ENCODE measurements around the gene OSBPL3.

The OSBPL3 gene

GRCh38 chr7:24784277-24784676 is 195.7 kb downstream of the OSBPL3 start:
- DNase-seq: no peak

GRCh38 chr7:24783698-24784097 is 196.3 kb downstream of the OSBPL3 start:
- DNase-seq: no peak

- DNase-seq: no peak
Observed at GRCh38 chr7:24781106-24781505, 198.9 kb downstream of the OSBPL3 start.

- DNase-seq: no peak
Observed at GRCh38 chr7:24779283-24779655, 200.7 kb downstream of the OSBPL3 start.

- no peak for DNase-seq
Observed at GRCh38 chr7:24778543-24779282, 201.3 kb downstream of the OSBPL3 start.

GRCh38 chr7:24777806-24778205 is 202.2 kb downstream of the OSBPL3 start:
- DNase-seq: no peak

GRCh38 chr7:24773646-24774045 is 206.3 kb downstream of the OSBPL3 start:
- DNase-seq: no peak

GRCh38 chr7:24769851-24770250 is 210.1 kb downstream of the OSBPL3 start:
- no peak for DNase-seq

GRCh38 chr7:24769014-24769830 is 210.8 kb downstream of the OSBPL3 start:
- no peak for DNase-seq

GRCh38 chr7:24767878-24768569 is 212.0 kb downstream of the OSBPL3 start:
- DNase-seq: no peak

GRCh38 chr7:24764972-24765744 is 214.8 kb downstream of the OSBPL3 start:
- no peak for DNase-seq

GRCh38 chr7:24764011-24764410 is 216.0 kb downstream of the OSBPL3 start:
- no peak for DNase-seq

- DNase-seq: no peak
Observed at GRCh38 chr7:24763303-24763901, 216.6 kb downstream of the OSBPL3 start.

GRCh38 chr7:24762771-24763170 is 217.2 kb downstream of the OSBPL3 start:
- no peak for DNase-seq

- no peak for DNase-seq
Observed at GRCh38 chr7:24760968-24761367, 219.0 kb downstream of the OSBPL3 start.

GRCh38 chr7:24757353-24758275 is 222.4 kb downstream of the OSBPL3 start, which contains the start of gene GSDME:
Gene GSDME (minus strand): TSS chr7:24757464. CDS start chr7:24749774, 7,690 bp downstream.
- peak; percentile 15 to 32 for DNase-seq

GRCh38 chr7:24756545-24757352 is 223.2 kb downstream of the OSBPL3 start:
- DNase-seq: peak; percentile 8 to 32

GRCh38 chr7:24755541-24756407 is 224.2 kb downstream of the OSBPL3 start:
- DNase-seq: no peak

GRCh38 chr7:24754906-24755506 is 225.0 kb downstream of the OSBPL3 start:
- no peak for DNase-seq

Measured in activated CD4-positive, alpha-beta T cell treated with anti-CD3 and anti-CD28 coated beads for 4 hours (primary cell).